Effector CD4-positive, alpha-beta T cell (primary cell): Measurements from ENCODE around the gene TBC1D1.

Experiments
- DNase-seq: peaks from one replicate; pipeline ENCODE4 v3.0.0-alpha.2; 2020

TBC1D1 gene

DNA sequence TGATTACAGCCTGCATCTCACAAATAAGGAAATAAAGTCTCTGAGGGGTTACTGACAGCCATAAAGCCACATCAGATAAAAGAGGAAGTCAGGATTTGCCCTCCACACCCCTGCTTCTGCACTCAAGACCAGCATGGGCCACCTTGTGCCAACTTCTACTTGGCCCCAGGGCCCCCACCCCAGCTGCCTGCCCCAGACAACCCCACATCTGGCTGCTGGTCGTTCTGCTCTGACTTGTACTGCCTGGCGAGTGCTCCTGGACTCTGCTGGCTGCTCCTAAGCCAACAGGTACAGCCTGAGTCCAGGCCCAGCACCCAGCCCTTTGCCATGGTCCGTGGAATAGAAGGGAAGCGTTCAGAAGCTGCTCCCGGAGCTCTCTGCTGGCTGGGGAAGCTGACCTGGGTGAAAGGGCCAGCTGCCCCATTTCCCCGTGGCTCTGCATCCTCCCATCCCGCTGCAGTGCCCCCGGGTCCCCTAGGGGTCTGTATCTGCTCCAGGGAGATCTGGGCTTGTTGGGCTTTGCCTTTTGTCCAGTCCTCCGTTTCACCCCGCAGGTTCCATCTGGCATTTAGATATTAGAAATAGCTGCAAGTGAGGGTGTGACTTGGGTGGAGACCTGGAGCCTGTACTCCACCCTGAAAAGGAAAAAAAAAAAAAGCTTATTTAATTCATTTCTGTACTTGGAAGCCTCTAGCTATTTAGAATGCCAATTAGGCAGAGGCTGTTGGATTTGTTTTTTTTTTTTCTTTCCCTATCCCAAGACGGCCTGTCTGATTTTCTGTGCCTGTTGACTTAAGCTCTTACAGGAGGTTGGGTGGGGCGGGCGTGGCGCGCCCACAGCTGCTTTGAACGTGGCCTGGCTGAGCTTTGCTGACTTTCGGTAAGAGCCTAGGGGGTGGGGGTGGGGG is 264.1 kb downstream of the TBC1D1 start:
- DNase-seq, result no peak

DNA sequence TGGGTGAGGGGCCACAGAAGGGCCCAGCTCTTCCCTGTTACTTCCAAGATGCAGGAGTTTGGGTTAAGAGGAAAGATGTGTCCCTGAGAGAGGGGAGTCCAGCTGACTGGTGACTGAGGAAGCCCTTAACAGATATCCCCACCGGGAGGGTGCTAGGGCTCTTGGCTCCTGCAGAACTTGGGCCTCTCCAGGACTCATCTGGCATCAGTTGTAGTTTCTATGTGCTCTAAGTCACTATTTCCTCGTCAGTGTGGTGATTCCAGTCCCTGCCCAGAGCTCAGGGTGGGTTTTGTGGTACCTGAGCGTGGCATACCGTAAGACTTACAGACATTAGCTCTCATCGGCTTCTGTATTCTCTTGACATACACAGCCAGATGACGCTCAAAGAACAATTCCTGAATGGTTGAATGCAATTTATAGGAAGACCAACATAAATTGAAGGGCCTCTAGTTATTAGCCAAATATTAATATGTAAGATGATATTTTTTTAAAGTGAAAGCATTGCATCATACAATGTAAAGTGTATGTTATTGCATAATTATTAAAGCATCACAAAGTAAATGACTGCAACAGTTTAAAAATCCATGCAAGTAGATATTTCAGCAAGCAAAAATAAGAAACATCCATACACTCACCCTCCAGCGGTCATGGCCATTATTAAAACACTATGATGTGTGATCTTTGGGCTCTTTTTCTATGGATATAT is 264.9 kb downstream of the TBC1D1 start:
- no peak for DNase-seq

DNA sequence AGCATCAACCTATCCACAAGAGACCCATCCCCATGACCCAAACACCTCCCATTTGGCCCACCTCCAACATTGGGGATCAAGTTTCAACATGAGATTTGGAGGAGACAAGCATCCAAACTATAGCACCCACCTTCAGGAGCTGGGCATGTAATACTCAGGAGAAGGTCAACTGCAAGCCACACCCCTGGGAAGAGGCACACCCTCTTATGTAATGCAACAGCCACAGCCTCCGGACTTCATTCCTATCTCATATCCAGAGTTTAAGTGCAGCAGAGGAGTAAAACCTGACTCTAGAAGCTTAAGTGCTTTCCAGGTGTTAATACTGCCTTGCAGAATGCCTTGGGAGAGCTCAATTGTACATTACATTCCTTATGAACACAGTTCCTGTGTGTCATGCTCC is 266.7 kb downstream of the TBC1D1 start:
- DNase-seq, result no peak

DNA sequence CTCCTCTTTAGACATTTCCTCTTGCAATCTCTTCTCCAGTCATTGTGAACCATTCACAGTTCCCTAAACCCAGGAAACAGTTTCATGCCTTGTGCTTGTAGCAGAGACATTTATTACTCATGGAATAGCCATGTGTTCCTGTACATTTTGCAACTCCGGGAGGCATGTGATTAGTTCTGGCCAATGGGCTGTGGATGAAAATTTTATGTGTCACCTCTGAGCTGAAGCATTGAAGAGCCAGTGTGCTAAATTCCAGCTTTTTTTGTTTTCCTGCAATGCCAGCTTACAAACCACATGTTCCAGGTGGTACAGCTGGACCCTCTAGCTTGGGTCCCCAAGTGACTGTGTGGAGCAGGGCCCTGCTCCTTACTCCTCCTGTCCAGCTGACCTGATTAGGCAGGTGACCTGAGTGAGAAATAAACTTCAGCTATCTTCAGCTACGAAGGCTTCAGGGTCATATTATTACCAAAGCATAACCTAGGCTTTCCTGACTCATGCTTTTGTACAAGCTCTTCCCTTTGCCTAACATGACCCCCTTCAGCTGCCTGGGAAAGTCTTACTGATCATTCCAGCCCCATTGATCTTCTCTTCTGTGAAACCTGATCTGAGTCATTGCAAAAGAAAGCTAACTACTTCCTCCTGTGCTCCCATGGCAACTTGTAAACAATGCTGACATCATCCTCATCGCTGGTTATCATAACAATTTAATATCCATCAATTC is 269.8 kb downstream of the TBC1D1 start:
- peak; percentile 31 for DNase-seq

DNA sequence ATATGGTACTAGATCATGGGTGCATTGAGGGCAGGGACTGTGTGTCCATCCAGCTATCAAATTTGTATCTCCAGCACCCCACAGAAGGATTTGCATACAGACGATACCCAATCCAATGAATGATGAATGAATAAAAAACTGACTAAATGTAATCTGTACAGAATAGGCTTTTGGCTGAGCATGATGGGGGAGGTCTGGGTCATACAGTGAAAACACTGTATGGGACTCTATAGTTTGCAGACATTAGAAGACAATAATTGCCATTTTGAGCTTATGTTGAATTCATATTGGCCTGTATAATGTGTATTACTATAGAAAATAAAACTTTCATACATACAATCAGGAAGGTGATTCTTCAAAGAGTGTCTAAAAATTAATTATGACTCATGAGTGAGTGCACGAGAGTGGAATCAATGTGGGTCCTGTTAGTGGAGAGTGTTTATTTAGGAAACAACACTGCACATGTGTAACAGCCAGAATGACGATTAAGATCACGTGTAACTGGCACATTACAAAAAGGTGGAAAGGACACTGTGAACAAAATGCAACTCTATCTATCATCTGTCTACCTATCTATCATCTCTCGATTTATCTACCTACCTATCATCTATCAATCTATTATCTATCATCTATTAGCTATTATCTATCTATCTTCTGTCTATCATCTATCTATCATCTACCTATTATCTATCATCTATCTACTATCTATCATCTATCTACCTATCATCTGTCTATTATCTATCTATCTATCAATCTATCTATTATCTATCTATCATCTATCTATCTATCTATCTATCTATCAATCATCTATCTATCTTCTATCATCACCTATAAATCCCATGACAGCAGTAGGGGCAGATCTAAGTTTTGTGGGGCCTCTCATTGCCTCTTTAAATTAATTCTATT is 270.6 kb downstream of the TBC1D1 start:
- DNase-seq, result no peak

DNA sequence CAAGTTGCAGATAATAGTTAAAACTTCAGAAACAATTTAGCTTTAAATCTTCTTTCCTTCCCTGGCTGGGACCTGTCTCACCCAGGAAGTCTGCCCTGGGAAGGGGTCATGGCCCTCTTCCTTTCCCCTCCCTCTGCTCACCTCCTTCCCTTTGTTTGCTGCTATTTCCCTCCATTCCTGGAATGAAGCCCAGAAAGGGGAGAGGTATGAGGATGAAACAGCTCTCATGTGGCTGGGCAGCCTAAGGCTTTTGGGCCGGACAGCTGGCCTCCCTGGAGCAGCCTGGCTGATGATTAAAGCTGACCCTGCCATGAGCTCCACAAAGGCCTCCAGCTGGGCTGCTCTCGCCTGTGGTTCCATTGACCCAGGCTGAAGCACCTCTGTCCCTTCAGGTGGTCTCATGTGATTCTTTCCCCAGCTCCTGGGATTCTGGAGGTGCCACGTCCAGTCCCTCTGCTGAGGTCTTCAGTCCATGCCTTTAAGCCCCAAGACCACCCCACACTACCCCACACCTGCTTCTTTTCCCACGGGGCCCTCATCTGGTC is 271.4 kb downstream of the TBC1D1 start:
- DNase-seq, result no peak

DNA sequence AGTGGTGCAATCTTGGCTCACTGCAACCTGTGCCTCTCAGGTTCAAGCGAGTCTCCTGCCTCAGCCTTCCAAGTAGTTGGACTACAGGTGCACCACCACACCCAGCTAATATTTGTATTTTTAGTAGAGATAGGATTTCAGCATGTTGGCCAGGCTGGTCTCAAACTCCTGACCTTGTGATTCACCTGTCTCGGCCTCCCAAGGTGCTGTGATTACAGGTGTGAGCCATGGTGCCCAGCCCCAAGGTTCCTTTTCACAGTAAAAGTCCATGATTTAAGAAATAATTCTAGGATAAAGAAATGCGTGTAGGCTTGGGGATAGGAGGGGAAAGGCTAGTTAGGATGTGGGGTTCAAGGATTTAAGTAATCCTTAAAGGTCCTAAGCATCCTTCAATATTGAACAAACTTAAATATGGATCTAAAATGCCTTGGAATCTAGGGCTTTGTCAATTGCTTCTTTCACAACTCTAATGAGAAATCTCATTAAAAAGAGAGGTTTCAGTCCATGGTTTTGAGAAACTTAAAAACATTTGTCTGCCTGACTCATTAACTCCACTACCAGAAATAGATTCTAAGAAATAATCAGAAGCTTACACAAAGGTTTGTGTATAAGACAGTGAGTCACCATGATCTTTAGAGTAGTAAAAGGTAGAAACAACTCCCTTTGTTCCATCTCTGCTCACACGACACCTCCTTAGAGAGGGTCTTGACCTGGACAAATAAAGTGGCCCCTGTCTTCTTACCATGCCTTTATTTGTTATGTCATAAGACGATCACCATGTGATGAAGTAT is 272.5 kb downstream of the TBC1D1 start:
- no peak for DNase-seq

DNA sequence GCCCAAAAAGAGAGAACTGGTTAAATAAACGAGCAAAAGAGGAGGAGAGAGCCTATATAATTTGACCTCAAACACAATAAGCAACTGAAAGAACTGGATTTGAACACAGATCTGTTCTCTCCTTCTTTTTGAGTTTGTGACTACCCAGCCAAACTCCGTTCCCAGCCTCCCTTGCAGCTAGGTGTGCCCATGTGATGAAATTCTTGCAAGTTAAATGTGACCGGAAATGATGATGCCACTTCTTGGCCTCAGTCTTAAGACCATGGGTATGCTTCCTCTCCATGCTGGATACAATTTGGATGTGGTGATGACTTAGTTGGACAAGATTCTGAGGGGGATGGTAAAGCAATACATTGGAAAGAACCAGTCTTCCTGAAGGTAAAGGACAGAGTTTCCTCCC is 273.5 kb downstream of the TBC1D1 start:
- DNase-seq, result no peak

DNA sequence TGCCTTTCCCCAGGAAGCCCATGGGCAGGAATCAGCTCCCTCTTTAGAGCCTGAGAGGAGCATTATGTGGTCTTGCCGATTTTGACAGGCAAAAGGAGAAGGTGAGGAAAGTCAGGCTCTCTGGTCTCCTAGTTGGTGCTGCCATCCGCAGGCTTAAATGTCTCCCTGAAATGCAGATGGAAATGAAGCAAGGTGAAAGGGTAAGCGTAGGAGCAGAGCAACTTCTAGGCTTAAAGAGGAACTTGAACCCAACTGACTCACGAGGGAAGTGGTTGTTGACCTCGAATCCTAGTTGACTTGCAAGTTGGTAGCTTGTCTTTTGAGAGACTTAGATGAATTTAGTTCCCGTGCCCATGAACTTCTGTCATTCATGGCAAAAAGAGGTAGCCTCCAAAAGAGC is 275.2 kb downstream of the TBC1D1 start:
- no peak for DNase-seq

DNA sequence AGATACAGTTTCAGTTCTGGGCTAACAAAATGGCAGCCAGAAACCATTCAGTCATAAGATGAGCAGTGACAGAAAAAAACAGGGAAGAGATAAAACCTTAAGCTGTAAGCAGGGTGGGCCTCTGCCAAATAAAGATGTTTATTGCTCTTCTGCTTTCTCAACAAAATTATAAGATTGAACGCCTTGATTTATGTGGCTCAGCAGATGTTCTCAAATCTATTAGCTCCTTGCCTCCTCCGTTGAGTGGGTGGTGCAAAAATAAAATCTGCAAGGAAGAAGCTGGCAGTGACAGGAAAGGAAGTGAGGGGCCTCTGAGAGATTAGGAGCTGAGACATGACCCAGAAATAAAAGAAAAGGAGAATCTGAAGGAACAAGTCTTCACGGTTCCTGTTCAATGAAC is 275.9 kb downstream of the TBC1D1 start:
- no peak for DNase-seq

DNA sequence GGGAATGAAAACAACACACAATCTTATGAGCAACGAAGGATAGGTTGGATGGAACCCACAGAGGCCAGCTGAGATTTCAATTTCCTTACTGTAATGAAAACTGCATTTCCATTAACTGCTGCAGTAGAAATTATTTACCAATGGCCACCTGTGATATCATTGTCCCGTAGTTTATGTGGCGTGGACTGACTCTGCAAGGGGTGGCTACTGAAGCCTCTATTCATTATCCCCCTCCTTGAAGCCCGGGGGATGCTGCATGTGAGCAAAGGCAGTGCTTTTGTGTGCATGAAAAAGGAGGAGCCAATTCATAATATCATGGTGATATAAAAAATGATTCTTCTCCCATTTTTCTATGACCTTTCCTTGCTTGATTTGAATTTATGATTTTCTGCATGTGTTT is 277.1 kb downstream of the TBC1D1 start:
- DNase-seq, result no peak

DNA sequence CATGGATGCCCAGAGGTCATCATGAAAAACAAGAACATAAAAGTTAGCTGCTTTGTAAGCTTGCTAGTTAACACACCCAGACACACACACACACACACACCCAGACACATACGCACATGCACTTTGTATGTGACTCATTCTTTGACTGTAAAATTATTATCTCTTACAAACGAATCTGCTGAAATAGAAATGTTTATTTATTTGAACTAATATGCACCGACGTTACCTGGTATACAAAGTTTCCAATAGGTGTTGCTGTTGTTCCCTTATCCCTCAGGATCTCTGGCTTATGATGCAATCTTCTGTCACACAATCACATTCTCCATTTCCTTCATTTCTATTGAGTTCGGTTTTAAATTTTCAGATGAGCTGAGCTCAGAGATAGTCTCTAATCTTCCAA is 278.6 kb downstream of the TBC1D1 start:
- DNase-seq, result no peak

DNA sequence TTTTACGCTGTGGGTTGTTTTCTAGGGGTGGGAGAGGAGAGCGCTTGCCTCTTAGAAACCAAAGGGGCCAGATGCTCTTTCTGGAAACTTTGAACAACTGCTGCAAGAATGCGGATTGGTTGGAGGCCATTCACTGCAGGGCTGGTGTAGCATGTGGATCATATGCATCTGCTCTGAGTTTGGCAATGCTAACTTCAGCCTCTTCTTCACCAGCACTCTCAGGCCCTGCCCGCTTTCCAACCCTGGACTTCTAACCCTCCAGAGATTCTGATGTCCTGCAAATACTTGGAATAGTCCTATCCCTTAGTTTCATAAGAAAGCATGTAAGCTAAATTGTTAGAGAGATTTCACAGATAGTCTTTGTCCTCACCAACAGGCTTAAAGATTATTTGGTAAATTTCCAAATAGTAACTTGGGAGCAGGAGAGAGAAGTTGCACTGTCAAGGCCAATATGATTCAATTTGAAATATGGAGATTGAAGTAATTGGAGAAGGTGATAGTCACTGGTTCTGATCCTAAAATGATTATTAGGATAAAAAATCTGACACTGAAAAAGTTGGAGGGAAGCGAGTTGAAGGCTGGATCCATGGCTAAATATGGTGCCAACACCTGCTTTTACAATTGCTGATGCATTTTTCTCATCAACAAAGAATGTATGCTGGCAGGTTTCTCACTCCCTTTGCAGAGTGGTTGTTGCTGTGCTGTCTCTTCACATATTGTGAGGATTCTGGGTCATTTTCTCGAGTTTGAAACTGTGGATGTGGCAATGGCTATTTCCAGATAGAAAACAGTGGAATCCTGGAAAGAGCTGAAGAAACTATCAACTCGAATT is 279.7 kb downstream of the TBC1D1 start:
- DNase-seq, result no peak

DNA sequence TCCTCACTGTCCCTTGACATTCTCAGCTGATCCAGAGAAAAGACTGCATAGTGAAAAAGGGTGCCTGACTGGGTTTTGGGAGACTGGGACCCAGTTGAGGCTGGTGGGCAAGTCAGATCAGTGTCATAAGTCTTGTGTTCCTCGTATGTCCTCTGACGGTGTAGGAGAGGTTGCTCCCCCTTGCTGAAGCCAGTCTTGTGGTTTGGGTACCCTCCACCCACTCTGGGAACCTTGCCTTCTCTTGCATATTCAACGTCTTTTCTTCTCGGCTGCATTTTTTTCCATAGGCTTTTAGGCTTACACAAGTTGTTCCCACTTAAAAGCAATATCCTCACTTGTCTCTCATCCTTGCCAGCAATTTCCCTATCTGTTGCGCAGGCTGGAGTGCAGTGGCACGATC is 281.2 kb downstream of the TBC1D1 start:
- no peak for DNase-seq

DNA sequence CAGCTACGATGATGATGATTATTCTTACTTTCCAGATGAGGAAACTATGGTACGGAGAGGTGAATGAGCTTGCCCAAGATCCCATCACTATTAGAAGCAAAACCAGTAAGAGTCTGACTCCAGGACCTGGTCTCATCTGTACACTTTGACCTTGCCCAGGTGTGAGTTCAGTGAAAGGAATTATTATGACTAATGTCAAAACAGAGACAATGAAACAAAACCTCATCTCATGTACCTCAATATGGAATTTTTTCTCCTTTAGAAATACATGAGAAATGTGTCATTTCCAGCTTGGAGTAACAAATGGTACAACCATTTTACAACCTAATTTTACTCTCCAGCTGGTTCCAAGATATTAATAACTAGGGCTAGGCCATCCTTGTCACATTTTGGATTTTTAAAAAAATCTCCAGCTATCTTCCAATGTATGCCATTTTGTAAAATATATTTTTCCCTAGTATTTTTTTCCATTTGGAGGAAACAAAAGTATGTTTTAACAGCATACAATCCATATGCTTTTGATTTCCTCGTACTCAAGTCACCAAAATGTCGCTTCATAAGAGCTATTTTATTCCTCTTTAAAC is 283.1 kb downstream of the TBC1D1 start:
- no peak for DNase-seq

DNA sequence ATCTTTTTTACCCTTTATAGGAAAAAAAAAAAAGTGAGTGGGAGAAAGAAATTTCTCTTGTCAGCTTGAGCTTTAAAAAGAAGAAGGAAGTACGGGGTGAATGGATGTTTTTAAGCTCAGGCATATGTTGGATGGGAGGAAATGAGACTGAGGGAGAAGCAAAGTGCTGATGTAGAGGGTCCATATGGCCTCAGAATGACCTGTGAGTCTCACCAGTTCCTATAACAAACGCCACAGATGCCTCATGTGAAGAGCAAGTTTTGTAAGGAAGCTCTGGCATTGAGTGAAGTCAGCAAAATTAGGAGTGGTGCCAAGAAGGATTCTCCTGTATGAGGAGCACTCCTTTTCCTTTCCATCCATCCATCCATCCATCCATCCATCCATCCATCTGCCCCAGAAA is 283.9 kb downstream of the TBC1D1 start:
- no peak for DNase-seq

DNA sequence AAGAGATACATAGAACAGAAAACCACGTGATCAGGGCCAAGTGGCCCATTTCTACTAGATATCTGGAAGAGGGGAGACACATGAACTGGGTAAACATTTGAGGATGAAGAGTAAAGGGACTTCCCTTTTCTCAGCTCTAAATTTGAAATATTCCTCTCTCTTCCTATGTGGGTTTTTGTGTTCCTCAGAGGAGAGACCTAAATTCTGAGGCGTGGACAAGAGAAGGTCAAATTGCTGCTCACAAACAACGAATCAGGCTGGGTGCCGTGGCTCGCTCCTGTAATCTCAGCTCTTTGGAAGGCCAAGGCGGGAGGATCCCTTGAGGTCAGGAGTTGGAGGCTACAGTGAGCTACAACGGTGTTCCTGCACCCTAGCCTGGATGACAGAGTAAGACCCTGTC is 285.3 kb downstream of the TBC1D1 start:
- DNase-seq, result no peak

DNA sequence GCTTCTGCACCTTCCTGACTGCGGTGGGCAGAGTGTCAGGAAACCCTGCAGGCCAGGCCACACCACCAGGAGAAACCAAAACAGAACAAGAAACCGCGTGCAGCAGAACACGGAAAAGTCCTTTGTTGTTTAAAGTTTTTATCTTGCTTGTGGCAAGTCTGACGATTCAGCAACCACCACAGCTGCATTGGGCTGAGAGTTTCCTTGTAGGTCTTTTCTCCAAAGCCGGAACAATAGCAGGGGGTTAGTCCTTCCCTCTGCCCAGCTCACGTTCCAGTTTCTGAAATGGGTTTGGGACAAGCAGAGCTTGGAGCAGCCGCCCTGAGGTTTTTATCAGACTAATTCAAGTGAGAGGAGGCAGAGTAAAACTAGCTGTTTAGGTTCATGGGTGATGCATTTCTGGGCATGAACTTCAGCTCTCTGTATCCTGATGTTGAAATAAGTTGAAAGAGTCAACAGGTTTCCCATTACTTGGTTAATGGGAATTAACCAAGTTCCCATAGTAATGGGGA is 286.2 kb downstream of the TBC1D1 start:
- DNase-seq, result peak; percentile 11

DNA sequence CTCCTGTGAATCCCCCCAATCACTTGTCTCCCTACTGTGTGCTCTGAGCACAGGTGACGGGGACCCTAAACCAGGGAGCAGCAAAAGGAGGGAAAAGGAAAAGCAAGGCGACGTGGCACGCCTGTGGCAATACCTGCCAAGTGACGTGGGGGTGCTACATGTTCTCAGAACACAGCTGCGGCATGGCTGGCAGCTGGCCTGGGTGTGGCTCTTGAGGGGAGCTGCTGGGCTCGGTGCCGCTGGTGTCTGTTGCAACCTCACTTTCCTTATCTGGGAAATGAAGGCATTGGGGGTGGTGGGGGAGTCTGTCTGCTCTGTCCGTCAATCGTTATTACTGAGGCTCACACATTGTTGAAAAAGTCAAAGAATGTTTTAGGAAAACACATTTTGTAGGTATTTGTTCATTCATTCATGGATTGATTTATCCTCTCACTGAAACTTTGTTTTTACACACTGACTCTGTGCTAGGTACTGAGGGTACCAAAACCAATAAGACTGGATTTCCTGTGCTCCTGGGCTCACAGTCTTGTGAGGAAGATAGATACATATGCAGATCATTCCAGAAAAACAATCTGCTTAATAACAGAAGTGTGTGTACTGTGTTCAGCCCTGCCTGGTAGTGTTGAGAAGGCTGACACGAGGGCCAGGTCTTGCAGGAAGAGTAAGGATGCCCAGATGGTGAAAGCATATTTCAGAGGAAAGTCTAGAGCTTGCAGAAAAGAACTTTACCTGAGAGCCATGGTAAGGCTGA is 286.9 kb downstream of the TBC1D1 start:
- no peak for DNase-seq
